Measurements from ENCODE around the gene DRG1. TPM values are rescaled to one million over a fixed set of nuclear protein-coding genes. Genes with fewer than 3 reads are reported as not detected.
A peak's percentile ranks its signal among the peaks of the same experiment; 100 is the strongest.
"Not testable (repeated sequence)": the region's sequence is repeated elsewhere in the genome, so short reads cannot be mapped to it uniquely, and the experiment has no call there.

DRG1 gene
- total and polyA plus RNA-seq, 2 donors, result 45.5 to 64.2 TPM

DNA sequence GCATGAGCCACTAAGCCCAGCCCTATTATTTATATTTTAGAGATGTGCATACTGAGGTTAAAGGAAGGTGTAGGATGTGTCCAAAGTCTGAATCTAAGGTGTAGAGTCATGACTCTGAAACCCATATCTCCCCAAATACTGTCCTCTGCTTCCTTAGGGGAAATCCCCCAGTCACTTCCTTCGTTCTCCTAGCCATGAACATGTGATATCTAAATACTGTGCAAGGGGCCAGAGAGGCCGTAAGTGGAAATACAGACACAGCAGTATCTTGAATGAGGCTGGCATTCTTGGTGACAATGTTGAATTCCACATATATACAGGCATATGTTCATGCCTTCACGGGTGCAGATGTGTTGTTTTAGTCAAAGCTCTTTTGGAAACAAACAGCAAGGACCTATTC lies 32.0 kb upstream of the DRG1 start:
- H3K27me3 ChIP-seq (ENCODE audit: control insufficient read depth in 2 of 2, insufficient read depth in 1 of 2, low read length in 1 of 2), result no peaks in the 10 kb centered on the region
- no peaks in the 10 kb centered on the region for H3K9me3 ChIP-seq (ENCODE audit: control insufficient read depth in 2 of 2, insufficient read depth in 1 of 2, low read length in 1 of 2)
- H3K36me3 ChIP-seq (ENCODE audit: control insufficient read depth in 2 of 2, insufficient read depth in 2 of 2, low read length in 1 of 2), result no peaks in the 10 kb centered on the region
- no peak overlapping the region for H3K4me3 ChIP-seq (ENCODE audit: low read length in 2 of 2)
- 81% methylated on average over 3 of the region's 3 CpGs for WGBS
- no peak for DNase-seq (ENCODE audit: low read depth in 6 of 9, low spot score in 9 of 9)
- H3K4me1 ChIP-seq (ENCODE audit: control insufficient read depth in 2 of 2, insufficient read depth in 2 of 2, low read length in 2 of 2), result no peaks in the 10 kb centered on the region
- no peak overlapping the region for H3K27ac ChIP-seq (ENCODE audit: low read depth in 1 of 2, low read length in 1 of 2)

DNA sequence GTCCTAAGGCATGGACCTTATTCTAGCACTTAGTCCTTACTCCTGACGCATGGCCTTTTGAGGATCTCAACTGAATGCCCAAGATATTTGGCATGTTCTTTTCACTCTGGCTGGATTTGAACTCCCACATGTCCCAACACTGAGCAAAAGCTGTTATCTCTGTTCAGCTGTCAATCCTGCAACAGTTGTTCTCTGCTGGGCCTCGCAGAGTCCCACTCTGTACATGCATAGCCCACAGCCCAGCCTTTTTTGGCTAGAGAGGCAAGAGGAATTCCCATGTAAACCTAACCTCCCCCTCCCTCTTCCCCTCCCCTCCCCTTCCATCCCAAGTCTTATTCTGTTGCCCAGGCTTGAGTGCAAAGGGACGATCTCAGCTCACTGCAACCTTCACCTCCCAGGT lies 21.8 kb upstream of the DRG1 start:
- 95% methylated on average over 3 of the region's 3 CpGs for WGBS
- Histone ChIP-seq H3K27ac (ENCODE audit: low read depth in 1 of 2, low read length in 1 of 2) (no peak overlapping the region), H3K9me3 (ENCODE audit: control insufficient read depth in 2 of 2, insufficient read depth in 1 of 2, low read length in 1 of 2) (no peaks in the 10 kb centered on the region), H3K4me1 (ENCODE audit: control insufficient read depth in 2 of 2, insufficient read depth in 2 of 2, low read length in 2 of 2) (no peaks in the 10 kb centered on the region), H3K4me3 (ENCODE audit: low read length in 2 of 2) (no peak overlapping the region), H3K36me3 (ENCODE audit: control insufficient read depth in 2 of 2, insufficient read depth in 2 of 2, low read length in 1 of 2) (no peaks in the 10 kb centered on the region), H3K27me3 (ENCODE audit: control insufficient read depth in 2 of 2, insufficient read depth in 1 of 2, low read length in 1 of 2) (no peaks in the 10 kb centered on the region)
- DNase-seq (ENCODE audit: low read depth in 6 of 9, low spot score in 9 of 9), result no peak

DNA sequence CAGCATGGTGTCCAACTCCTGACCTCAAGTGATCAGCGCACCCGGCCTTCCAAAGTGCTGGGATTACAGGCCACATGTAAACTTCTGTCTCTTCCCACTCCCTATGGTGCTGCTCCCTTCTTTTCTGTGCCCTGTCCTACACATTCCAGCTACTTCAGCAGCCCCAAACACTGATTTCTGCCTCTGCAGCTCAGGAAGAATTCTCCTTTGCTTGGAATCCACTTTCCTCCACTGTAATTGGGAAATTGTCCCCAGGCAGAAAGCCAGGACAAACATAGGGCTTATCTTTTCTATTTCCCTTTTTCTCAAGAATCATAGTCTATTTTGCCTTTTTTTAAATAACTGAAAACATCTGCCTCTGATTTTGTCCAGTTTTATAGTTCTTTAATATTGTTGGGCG lies 21.3 kb upstream of the DRG1 start:
- no peaks in the 10 kb centered on the region for H3K4me1 ChIP-seq (ENCODE audit: control insufficient read depth in 2 of 2, insufficient read depth in 2 of 2, low read length in 2 of 2)
- no peaks in the 10 kb centered on the region for H3K27me3 ChIP-seq (ENCODE audit: control insufficient read depth in 2 of 2, insufficient read depth in 1 of 2, low read length in 1 of 2)
- no peaks in the 10 kb centered on the region for H3K9me3 ChIP-seq (ENCODE audit: control insufficient read depth in 2 of 2, insufficient read depth in 1 of 2, low read length in 1 of 2)
- no peak overlapping the region for H3K4me3 ChIP-seq (ENCODE audit: low read length in 2 of 2)
- 97% methylated on average over 3 of the region's 3 CpGs for WGBS
- H3K27ac ChIP-seq (ENCODE audit: low read depth in 1 of 2, low read length in 1 of 2), result no peak overlapping the region
- H3K36me3 ChIP-seq (ENCODE audit: control insufficient read depth in 2 of 2, insufficient read depth in 2 of 2, low read length in 1 of 2), result no peaks in the 10 kb centered on the region
- DNase-seq (ENCODE audit: low read depth in 6 of 9, low spot score in 9 of 9), result no peak

DNA sequence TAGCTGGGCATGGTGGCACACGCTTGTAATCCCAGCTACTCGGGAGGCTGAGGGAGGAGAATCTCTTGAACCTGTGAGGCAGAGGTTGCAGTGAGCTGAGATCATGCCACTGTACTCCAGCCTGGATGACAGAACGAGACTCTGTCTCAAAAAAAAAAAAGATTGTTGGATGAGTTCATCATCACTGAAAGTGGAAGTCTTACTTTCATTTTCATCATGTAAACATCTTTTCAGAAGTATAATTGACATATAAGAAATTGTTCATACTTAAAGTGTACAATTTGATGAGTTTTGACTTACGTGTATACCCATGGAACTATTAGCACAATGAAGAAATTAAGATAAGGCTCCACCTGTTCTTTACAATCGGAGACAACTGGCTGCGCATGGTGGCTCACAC lies 20.8 kb upstream of the DRG1 start:
- H3K9me3 ChIP-seq (ENCODE audit: control insufficient read depth in 2 of 2, insufficient read depth in 1 of 2, low read length in 1 of 2); H3K27ac ChIP-seq (ENCODE audit: low read depth in 1 of 2, low read length in 1 of 2); H3K4me3 ChIP-seq (ENCODE audit: low read length in 2 of 2); H3K4me1 ChIP-seq (ENCODE audit: control insufficient read depth in 2 of 2, insufficient read depth in 2 of 2, low read length in 2 of 2); DNase-seq (ENCODE audit: low read depth in 6 of 9, low spot score in 9 of 9); H3K36me3 ChIP-seq (ENCODE audit: control insufficient read depth in 2 of 2, insufficient read depth in 2 of 2, low read length in 1 of 2); H3K27me3 ChIP-seq (ENCODE audit: control insufficient read depth in 2 of 2, insufficient read depth in 1 of 2, low read length in 1 of 2): not testable (repeated sequence)
- WGBS, result 89% methylated on average over 6 of the region's 6 CpGs

DNA sequence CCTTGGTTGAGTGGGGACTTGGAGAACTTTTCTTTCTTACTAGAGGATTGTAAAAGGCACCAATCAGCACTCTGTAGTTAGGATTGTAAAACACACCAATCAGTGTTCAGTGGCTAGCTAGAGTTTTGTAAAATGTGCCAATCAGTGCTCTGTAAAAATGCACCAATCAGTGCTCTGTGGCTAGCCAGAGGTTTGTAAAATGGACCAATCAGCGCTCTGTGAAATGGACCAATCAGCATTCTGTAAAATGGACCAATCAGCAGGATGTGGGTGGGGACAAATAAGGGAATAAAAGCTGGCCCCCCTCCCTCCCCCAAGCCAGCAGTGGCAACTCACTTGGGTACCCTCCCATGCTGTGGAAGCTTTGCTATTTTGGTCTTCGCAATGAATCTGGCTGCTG lies 5.5 kb upstream of the DRG1 start:
- no peak for DNase-seq (ENCODE audit: low read depth in 6 of 9, low spot score in 9 of 9)
- H3K4me3 ChIP-seq (ENCODE audit: low read length in 2 of 2), result no peak overlapping the region
- H3K27ac ChIP-seq (ENCODE audit: low read depth in 1 of 2, low read length in 1 of 2), result no peak overlapping the region
- 98% methylated on average over 2 of the region's 2 CpGs for whole genome bisulfite sequencing
- H3K36me3 ChIP-seq (ENCODE audit: control insufficient read depth in 2 of 2, insufficient read depth in 2 of 2, low read length in 1 of 2), result no peaks in the 10 kb centered on the region
- H3K4me1 ChIP-seq (ENCODE audit: control insufficient read depth in 2 of 2, insufficient read depth in 2 of 2, low read length in 2 of 2), result peaks cover 0 to 3% of the 10 kb centered on the region in 2 donors
- no peaks in the 10 kb centered on the region for H3K27me3 ChIP-seq (ENCODE audit: control insufficient read depth in 2 of 2, insufficient read depth in 1 of 2, low read length in 1 of 2)
- no peaks in the 10 kb centered on the region for H3K9me3 ChIP-seq (ENCODE audit: control insufficient read depth in 2 of 2, insufficient read depth in 1 of 2, low read length in 1 of 2)

DNA sequence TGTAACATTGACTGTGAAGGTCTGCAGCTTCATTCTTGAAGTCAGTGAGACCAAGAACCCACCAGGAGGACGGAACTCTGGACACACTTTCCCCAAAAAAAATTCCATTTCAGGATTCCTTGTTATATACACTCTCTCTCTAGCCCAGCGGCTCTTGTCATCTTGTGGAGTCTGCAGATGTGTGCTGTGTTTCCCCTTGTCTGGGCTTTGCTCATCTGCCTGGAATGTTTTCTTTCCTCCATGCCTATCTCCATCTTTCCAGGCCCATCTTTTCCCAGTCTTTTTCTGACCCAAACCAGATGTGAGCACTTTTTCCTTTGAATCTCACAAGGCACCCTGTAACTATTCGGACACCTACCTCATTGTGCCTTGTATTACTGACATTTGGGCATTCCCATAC lies 5.1 kb upstream of the DRG1 start:
- Histone ChIP-seq H3K27me3 (ENCODE audit: control insufficient read depth in 2 of 2, insufficient read depth in 1 of 2, low read length in 1 of 2) (no peaks in the 10 kb centered on the region), H3K36me3 (ENCODE audit: control insufficient read depth in 2 of 2, insufficient read depth in 2 of 2, low read length in 1 of 2) (no peaks in the 10 kb centered on the region), H3K27ac (ENCODE audit: low read depth in 1 of 2, low read length in 1 of 2) (no peak overlapping the region), H3K4me1 (ENCODE audit: control insufficient read depth in 2 of 2, insufficient read depth in 2 of 2, low read length in 2 of 2) (peaks cover 0 to 5% of the 10 kb centered on the region in 2 donors), H3K4me3 (ENCODE audit: low read length in 2 of 2) (no peak overlapping the region), H3K9me3 (ENCODE audit: control insufficient read depth in 2 of 2, insufficient read depth in 1 of 2, low read length in 1 of 2) (no peaks in the 10 kb centered on the region)
- 93% methylated on average over 3 of the region's 3 CpGs for WGBS
- DNase-seq (ENCODE audit: low read depth in 6 of 9, low spot score in 9 of 9), result no peak

DNA sequence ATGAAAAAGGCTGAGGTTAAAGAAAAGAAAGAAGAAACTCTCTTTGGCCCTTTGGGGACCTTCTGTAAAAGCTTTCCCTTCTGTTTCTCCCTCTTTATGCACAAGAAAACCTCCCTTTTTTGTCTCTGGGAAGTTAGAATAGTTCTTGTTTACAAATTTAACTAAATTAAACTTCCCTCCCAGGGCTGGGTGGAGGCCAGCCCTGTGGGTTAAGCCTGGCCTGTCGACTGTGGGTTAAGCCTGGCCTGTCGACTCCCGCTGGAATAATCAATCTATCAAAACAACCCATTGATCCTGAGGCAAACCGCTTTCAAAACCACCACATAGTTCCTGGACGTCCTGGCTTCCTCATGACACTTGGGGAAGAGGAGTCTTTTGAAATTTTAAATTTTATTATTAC lies 1.2 kb upstream of the DRG1 start:
- Histone ChIP-seq H3K4me1 (ENCODE audit: control insufficient read depth in 2 of 2, insufficient read depth in 2 of 2, low read length in 2 of 2) (peaks cover 8 to 14% of the 10 kb centered on the region in 2 donors), H3K27me3 (ENCODE audit: control insufficient read depth in 2 of 2, insufficient read depth in 1 of 2, low read length in 1 of 2) (no peaks in the 10 kb centered on the region), H3K9me3 (ENCODE audit: control insufficient read depth in 2 of 2, insufficient read depth in 1 of 2, low read length in 1 of 2) (peaks cover 0 to 1% of the 10 kb centered on the region in 2 donors), H3K4me3 (ENCODE audit: low read length in 2 of 2) (no peak overlapping the region), H3K36me3 (ENCODE audit: control insufficient read depth in 2 of 2, insufficient read depth in 2 of 2, low read length in 1 of 2) (peaks cover 4 to 8% of the 10 kb centered on the region in 2 donors), H3K27ac (ENCODE audit: low read depth in 1 of 2, low read length in 1 of 2) (no peak overlapping the region)
- 92% methylated on average over 5 of the region's 5 CpGs for WGBS
- DNase-seq (ENCODE audit: low read depth in 6 of 9, low spot score in 9 of 9), result no peak

DNA sequence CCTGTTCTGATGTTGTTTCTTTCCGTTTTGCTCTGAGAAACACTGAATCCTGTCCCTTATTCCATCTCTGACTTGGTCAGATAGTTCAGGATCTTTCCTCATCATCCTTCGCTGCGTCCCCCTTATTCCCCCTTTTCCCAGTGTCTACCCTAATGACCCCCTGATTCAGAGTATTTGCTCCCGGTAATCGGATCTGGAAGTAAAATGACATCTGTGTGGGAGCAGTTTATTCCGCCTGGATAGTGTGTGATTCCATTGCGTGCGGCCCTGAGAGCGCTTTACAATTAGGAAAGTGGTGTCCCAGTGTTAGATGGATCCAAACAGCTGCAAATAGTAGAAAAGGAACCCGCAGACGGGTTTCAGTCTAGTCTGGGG lies 606 bp downstream of the DRG1 start:
- 7% methylated on average over 11 of the region's 11 CpGs for WGBS
- H3K27me3 ChIP-seq (ENCODE audit: control insufficient read depth in 2 of 2, insufficient read depth in 1 of 2, low read length in 1 of 2), result no peaks in the 10 kb centered on the region
- peaks cover 15 to 25% of the 10 kb centered on the region in 2 donors for H3K36me3 ChIP-seq (ENCODE audit: control insufficient read depth in 2 of 2, insufficient read depth in 2 of 2, low read length in 1 of 2)
- H3K4me3 ChIP-seq (ENCODE audit: low read length in 2 of 2), result peak overlapping the region; percentile 85 to 90
- peak overlapping the region; percentile 87 to 88 for H3K27ac ChIP-seq (ENCODE audit: low read depth in 1 of 2, low read length in 1 of 2)
- DNase-seq (ENCODE audit: low read depth in 6 of 9, low spot score in 9 of 9), result no peak
- peaks cover 8 to 14% of the 10 kb centered on the region in 2 donors for H3K4me1 ChIP-seq (ENCODE audit: control insufficient read depth in 2 of 2, insufficient read depth in 2 of 2, low read length in 2 of 2)
- peaks cover 0 to 1% of the 10 kb centered on the region in 2 donors for H3K9me3 ChIP-seq (ENCODE audit: control insufficient read depth in 2 of 2, insufficient read depth in 1 of 2, low read length in 1 of 2)

DNA sequence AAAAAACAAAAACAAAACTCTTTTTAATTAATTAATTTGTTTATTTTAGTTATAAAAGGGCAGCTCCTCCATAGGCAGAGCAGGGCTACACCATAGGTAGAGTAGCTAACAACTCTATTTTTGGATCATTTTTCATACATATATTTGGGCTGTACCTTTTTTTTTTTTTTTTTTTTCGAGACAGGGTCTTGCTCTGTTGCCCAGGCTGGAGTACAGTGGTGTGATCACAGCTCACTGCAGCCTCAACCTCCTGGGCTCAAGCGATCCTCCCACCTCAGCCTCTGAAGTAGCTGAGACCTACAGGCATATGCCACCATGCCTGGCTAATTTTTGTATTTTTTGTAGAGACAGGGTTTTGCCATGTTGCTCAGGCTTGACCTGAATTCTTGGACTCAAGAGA lies 2.9 kb downstream of the DRG1 start:
- Histone ChIP-seq H3K36me3 (ENCODE audit: control insufficient read depth in 2 of 2, insufficient read depth in 2 of 2, low read length in 1 of 2) (peaks cover 25 to 44% of the 10 kb centered on the region in 2 donors), H3K4me1 (ENCODE audit: control insufficient read depth in 2 of 2, insufficient read depth in 2 of 2, low read length in 2 of 2) (peaks cover 8 to 14% of the 10 kb centered on the region in 2 donors)
- not testable (repeated sequence) for H3K27ac ChIP-seq (ENCODE audit: low read depth in 1 of 2, low read length in 1 of 2); H3K27me3 ChIP-seq (ENCODE audit: control insufficient read depth in 2 of 2, insufficient read depth in 1 of 2, low read length in 1 of 2); DNase-seq (ENCODE audit: low read depth in 6 of 9, low spot score in 9 of 9); H3K9me3 ChIP-seq (ENCODE audit: control insufficient read depth in 2 of 2, insufficient read depth in 1 of 2, low read length in 1 of 2); H3K4me3 ChIP-seq (ENCODE audit: low read length in 2 of 2)
- 97% methylated on average over 2 of the region's 2 CpGs for WGBS

All from thymus (tissue), 11 donors.